HG03175 (cell line): ENCODE results near the gene GPC5.
A peak's percentile ranks its signal among the peaks of the same experiment; 100 is the strongest.

Source experiments
- ATAC-seq: cut with Tn5 transposase; IDR thresholded peaks from one replicate; pipeline ENCODE4 v1.9.1; 2021; ENCODE audit warnings: mild to moderate bottlenecking, moderate library complexity; ENCODE audit not compliant: unreplicated experiment

The GPC5 gene

GRCh38 chr13:91946498-91947070 lies 548.2 kb downstream of the GPC5 start:
- peak; percentile 59 for ATAC-seq

- ATAC-seq, result no peak
These were observed 550.3 kb downstream of the GPC5 start for GRCh38 chr13:91948736-91949135.

- no peak for ATAC-seq
These were observed 552.4 kb downstream of the GPC5 start for GRCh38 chr13:91950803-91951202.

- ATAC-seq, result no peak
These were observed 557.3 kb downstream of the GPC5 start for GRCh38 chr13:91955546-91956355.

GRCh38 chr13:91960947-91961346 lies 562.5 kb downstream of the GPC5 start:
- no peak for ATAC-seq

GRCh38 chr13:91962946-91963345 lies 564.5 kb downstream of the GPC5 start:
- no peak for ATAC-seq

GRCh38 chr13:91965511-91965910 lies 567.1 kb downstream of the GPC5 start:
- ATAC-seq, result no peak

GRCh38 chr13:91978571-91978970 lies 580.1 kb downstream of the GPC5 start:
- no peak for ATAC-seq

- no peak for ATAC-seq
These were observed 588.5 kb downstream of the GPC5 start for GRCh38 chr13:91986761-91987483.

GRCh38 chr13:91988331-91988730 lies 589.9 kb downstream of the GPC5 start:
- no peak for ATAC-seq

- ATAC-seq, result no peak
These were observed 614.4 kb downstream of the GPC5 start for GRCh38 chr13:92012787-92013186.

- no peak for ATAC-seq
These were observed 619.3 kb downstream of the GPC5 start for GRCh38 chr13:92017737-92018136.

- no peak for ATAC-seq
These were observed 630.3 kb downstream of the GPC5 start for GRCh38 chr13:92028695-92029094.

- ATAC-seq, result no peak
These were observed 631.2 kb downstream of the GPC5 start for GRCh38 chr13:92029641-92030040.

GRCh38 chr13:92038905-92039304 lies 640.5 kb downstream of the GPC5 start:
- no peak for ATAC-seq

GRCh38 chr13:92042522-92042921 lies 644.1 kb downstream of the GPC5 start:
- no peak for ATAC-seq

GRCh38 chr13:92044351-92044750 lies 645.9 kb downstream of the GPC5 start:
- ATAC-seq, result no peak

GRCh38 chr13:92054389-92054788 lies 656.0 kb downstream of the GPC5 start:
- ATAC-seq, result no peak

GRCh38 chr13:92074658-92075057 lies 676.2 kb downstream of the GPC5 start:
- no peak for ATAC-seq

GRCh38 chr13:92097337-92097903 lies 699.0 kb downstream of the GPC5 start:
- no peak for ATAC-seq

- ATAC-seq, result no peak
These were observed 703.4 kb downstream of the GPC5 start for GRCh38 chr13:92101801-92102200.
